Bone marrow (tissue), 2 donors: ENCODE measurements around the gene STX16.

ENCODE experiments used
- DNase-seq, 2 donors: peaks; one replicate each; lab custom pipeline; 2025; lab: John Stamatoyannopoulos, UW

STX16 gene

GRCh38 chr20:58710481-58711265 lies 59.6 kb downstream of the STX16 start:
- no peak for DNase-seq

- no peak for DNase-seq
Measured at GRCh38 chr20:58711266-58712051, 60.4 kb downstream of the STX16 start.

- DNase-seq = no peak
Measured at GRCh38 chr20:58712151-58712791, 61.2 kb downstream of the STX16 start.

GRCh38 chr20:58712806-58713731 lies 62.0 kb downstream of the STX16 start:
- DNase-seq = no peak

GRCh38 chr20:58713801-58714339 lies 62.8 kb downstream of the STX16 start:
- no peak for DNase-seq

- DNase-seq = no peak
Measured at GRCh38 chr20:58714340-58714922, 63.3 kb downstream of the STX16 start.

- DNase-seq = no peak
Measured at GRCh38 chr20:58714923-58715351, 63.9 kb downstream of the STX16 start.

GRCh38 chr20:58715391-58715800 lies 64.3 kb downstream of the STX16 start:
- no peak for DNase-seq

GRCh38 chr20:58715801-58716475 lies 64.9 kb downstream of the STX16 start:
- DNase-seq = no peak

GRCh38 chr20:58716476-58717277 lies 65.6 kb downstream of the STX16 start:
- no peak for DNase-seq

- no peak for DNase-seq
Measured at GRCh38 chr20:58717278-58718091, 66.4 kb downstream of the STX16 start.

GRCh38 chr20:58718121-58718563 lies 67.1 kb downstream of the STX16 start:
- no peak for DNase-seq

GRCh38 chr20:58718729-58719128 lies 67.6 kb downstream of the STX16 start:
- DNase-seq = no peak

GRCh38 chr20:58719258-58719657 lies 68.2 kb downstream of the STX16 start:
- DNase-seq = no peak

- DNase-seq = no peak
Measured at GRCh38 chr20:58719971-58720371, 68.9 kb downstream of the STX16 start.

- DNase-seq = no peak
Measured at GRCh38 chr20:58720890-58721289, 69.8 kb downstream of the STX16 start.

- DNase-seq = no peak
Measured at GRCh38 chr20:58721951-58722778, 71.1 kb downstream of the STX16 start.
